ENCODE measurements around the gene MGLL.

DNA sequence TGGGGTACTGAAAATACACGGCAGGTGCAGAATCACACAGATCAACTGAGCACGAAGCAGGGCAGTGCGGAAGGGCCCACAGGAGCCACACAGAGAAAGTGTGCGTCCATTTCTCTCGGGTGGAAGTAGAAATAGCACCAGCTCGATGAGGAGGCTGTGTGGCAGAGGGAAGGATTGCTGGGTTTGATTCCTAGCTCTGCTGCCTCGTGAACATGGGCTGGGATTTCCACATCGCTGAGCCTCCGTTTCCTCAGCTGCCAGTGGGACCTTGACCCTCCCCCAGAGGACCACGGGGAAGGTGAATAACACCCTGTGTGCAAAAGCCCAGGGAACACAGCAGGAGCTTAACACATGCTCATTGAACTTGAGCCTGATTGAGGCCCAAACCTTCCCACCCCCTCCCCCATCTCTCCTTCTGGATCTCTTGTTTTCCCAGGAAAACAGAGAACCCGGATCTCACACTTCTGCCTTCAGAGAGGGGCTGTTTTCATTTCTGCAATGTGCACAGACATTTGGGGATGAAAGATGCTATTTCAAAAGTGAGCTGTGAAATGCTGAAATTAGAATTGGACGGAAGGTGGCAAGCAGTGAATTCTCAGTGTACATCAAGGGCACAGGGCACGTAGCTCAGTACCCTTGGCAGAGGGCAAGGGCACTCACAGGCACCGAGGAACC lies 111.2 kb downstream of the MGLL start:
- no peak for TF ChIP-seq GATA2 (IDR thresholded peaks at IDR 0.05; ENCODE audit: low read depth, low read length)
- TF ChIP-seq GATA3 (IDR thresholded peaks at IDR 0.05; ENCODE audit: low read depth, low read length): no peak
